HG03558 (cell line): ENCODE results near the gene NRL.
A peak's percentile ranks its signal among the peaks of the same experiment; 100 is the strongest.

Source experiments
- ATAC-seq: cut with Tn5 transposase; IDR thresholded peaks from one replicate; pipeline ENCODE4 v1.9.1; 2021; ENCODE audit warnings: moderate number of reproducible peaks; ENCODE audit not compliant: unreplicated experiment; ENCODE audit errors: extremely low read depth

NRL gene

GRCh38 chr14:24103451-24103850 lies 11.3 kb downstream of the NRL start:
- ATAC-seq = no peak

DNA sequence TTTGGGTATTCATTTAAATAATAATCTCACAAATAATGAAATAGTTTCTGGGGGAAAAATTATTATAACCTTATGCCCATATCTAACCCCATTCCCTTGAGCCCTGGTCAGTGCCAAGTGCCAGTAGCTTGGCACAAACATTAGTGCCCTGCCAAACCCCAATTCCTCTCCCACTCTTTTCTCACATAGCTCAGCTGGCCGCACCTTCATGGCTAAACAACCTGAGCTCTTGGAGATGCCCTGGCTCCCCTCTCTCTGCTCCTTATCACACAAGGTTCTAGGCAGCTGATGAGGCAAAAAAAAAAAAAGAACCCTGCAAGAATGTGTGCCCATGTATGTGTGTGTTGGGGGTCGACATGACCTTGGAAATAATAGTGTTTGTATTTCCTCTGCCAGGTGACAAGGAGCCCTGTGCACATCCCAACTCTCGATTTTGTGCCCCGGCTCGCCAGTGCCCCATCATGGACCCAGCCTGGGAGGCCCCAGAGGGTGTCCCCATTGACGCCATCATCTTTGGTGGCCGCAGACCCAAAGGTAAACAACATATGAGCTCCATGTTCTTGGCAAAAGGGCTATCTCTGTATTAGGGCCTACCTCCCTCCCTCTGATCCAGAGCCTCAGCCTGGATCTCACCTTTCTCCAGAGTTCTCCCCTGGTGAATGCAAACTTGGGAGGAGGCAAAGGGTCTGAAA lies 12.2 kb downstream of the NRL start:
- no peak for ATAC-seq

DNA sequence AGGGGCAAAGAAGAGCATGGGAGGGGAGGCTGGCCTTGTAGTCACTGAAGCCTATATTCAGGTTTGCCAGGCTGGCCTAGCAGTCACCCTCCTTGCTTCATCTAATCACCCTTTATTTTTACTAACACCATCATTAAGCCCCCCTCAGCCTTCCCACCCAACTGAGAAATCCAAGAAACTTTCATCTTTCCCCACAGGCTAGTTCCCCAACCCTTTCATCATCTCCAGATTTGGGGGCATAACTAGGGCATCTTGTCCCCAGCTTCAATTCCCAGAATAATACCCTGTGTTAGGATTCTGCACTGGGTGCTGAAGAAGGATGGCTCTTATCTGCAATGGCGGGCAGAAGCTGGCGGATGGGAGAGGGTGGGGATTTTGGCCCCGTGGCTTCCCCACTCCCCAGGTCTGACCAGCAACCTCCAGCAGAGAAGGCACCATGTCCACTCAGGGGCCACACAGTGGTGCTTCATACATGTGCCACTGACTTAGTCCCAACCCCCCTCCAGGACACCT lies 13.7 kb downstream of the NRL start:
- ATAC-seq = no peak

- no peak for ATAC-seq
Measured at GRCh38 chr14:24100197-24100981, 14.4 kb downstream of the NRL start.

DNA sequence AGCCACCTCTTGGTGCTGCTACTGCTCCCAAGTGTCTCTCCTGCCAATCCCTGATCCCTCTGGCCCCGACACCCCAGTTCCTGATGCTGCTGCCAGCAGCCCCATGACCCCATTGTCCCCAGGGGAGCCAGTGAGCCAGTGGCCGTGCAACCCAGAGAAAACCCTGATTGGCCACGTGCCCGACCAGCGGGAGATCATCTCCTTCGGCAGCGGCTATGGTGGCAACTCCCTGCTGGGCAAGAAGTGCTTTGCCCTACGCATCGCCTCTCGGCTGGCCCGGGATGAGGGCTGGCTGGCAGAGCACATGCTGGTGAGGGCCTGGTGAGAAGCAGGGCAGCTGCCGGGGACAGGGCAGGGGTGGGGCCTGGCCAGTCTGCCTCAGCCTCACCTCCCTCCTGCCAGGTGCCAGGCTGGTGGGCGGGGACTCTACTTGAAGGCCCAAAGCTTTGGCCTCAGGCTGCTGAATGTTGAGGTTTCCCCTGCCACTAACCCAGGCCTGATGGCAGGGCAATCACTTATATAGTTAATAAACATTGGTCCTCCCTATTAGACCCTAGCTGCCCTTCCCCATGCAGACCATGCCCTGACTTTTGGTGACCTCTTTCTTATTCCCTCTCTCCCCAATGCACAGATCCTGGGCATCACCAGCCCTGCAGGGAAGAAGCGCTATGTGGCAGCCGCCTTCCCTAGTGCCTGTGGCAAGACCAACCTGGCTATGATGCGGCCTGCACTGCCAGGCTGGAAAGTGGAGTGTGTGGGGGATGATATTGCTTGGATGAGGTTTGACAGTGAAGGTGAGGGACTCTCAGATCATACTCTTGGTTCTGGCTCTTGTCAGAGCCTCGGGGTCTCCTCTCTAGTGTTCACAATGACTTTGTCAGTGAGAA lies 15.6 kb downstream of the NRL start:
- no peak for ATAC-seq

GRCh38 chr14:24098229-24098926 lies 16.4 kb downstream of the NRL start:
- no peak for ATAC-seq

GRCh38 chr14:24096545-24097181 lies 18.1 kb downstream of the NRL start:
- ATAC-seq = no peak

DNA sequence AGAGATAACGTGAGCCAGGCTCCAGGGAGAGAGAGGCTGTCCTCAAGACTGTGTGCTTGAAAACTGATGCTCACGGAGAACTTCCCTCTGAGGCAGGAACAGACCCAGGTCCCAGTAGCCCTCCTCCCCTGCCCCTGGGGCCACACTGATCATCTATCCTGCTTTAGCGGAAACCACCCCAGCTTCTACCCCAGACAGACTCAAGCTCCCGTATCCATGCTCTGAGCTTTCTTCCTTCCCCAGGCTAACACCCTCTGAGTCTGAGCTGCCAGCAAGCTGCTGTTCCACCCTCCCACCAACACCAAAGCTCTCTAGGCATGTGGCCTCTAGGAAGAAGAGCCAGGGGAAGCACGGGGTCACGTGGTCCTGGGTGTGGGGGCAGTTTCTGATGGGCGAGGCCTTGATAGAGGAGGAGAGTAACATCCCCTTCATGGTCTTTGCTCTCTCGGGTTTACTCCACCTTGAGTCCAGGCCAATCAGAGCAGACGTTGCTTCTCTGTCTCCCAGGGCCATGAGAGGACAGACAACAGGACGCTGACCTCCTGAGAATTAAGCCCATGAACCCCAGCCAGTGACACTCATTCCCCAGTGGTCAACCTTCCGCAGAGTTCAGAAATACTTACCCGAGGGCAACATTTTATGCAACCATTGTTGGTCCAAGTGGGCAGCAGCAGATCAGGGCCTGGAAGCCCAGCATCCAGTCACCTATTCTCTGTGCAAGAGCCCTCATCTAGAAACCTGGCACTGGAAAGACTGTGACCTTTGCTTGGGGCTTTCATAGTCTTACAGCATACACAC lies 19.3 kb downstream of the NRL start:
- ATAC-seq = peak; percentile 55

DNA sequence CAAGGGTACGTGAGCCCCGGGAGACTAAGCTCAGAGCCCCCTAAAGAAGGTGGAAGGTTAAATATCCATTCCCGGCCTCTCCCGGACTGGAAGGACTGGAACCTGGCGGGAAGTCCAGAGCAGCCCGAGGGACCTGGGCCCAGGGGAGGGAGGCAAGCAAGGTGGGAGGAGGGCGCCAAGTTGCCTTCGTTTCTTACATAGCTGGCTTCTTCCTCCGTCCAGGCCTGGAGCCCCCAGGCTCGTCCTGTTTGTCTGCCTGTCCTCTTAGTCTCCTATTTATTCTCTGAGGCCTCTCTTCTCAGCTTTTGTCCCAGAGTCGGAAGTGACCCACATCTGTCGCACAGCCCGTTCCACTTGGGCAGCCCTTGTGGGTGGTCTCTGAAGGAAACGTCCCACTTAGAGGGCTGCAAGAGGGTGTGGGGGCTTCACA lies 19.9 kb downstream of the NRL start:
- no peak for ATAC-seq

DNA sequence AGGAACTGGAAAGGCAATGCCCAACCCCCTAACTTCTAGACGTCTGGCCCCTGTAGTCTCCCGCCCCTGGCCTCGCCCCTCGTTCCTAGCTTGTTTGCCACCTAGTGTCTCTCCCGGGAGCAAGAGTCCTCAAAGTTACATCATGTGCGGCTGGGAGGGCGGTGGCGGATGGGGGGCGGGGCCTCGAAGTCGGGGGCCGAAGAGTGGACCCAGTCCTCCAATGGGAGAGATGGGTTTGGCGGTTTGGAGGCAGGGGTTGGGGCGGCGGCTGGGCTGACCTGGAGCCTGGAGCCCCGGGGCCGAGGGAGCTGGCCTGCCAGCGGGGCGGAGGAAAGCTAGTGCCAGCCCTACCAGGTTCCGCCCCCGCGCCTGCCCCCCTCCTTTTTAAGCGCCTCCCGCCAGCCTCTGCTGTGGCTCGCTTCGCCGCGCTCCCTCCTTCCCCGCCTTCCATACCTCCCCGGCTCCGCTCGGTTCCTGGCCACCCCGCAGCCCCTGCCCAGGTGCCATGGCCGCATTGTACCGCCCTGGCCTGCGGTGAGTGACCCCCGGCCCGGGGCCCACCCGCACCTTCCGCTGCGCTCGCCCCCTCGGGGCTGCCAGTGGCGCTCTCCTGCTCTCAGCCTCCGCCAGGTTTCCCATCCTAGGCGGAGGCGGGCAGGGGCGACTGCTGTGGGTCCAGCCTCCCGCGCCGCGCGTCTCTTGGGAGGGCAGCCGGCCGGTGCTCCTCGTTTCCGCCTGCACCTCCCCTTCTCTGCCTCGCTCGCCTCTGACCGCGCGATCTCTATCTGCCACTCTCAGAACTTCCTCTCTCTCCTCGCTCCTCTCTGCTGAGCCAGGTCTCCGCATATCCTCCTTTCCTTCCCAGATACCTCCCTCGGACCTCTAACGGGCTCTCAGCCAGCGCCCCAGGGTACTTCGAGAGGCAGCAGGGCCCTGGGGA lies 20.6 kb downstream of the NRL start, which contains the start of gene PCK2:
TSS of gene PCK2 (plus strand) at position 411 of the 940 bp plus-strand sequence. CDS start at position 506, 95 bp downstream.
- no peak for ATAC-seq

DNA sequence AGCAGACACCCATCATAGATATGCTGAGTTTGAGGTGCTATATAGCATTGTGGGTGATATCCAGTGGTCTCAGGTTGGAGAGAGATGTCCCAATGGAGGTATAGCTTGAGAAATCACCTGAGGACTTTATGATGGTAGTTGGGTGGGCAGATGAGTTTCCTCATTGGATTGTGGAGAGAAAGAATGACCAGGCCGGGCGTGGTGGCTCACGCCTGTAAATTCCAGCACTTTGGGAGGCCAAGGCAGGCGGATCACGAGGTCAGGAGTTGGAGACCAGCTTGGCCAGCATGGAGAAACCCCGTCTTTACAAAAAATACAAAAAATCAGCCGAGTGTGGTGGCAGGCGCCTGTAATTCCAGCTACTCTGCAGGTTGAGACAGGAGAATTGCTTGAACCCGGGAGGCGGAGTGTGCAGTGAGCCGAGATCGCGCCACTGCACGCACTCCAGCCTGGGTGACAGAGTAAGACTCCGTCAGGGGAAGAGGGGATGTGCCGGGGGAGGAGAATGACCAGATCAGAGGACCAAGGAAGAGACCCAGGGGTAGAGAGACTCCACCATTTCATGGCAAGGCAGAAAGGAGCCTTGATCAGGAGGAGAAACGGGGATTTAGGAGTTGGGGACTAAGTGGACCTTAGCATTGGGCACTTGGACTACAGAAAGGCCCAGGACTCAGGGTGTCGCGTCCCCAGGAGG lies 21.4 kb downstream of the NRL start:
- no peak for ATAC-seq

DNA sequence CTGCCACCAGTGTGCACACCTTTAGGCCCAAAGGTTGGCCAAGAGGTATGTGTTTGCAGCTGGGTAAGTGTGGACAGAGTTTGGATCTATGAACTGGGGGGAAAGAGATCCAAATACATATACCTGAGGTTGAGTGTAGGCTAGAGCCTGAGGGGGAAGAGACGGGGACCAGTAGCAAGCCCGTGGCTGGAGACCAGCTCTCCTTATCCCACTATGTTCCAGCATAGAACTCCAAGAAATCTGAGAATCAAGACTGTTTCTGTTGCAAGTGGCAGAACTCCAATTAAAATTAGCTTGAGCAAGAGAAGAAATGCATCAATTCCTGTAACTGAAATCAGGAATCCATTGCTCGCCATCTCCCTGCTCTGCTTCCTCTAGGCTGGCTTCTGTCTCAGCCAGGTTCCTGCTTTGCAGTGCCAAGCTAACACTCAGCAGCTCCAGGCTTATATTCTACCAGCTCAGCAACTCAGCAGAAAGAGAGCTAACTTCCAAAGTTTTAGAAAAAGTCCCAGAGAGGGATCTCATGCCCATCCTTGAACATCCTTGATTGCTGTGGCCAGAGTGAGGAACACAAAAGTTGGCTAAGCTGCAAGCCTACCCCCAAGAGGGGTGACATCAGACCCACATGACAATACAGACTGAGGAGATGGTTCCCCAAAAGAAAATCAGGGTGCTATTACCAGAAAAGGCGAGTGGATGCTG lies 22.1 kb downstream of the NRL start:
- no peak for ATAC-seq

- no peak for ATAC-seq
Measured at GRCh38 chr14:24092110-24092504, 22.6 kb downstream of the NRL start.

DNA sequence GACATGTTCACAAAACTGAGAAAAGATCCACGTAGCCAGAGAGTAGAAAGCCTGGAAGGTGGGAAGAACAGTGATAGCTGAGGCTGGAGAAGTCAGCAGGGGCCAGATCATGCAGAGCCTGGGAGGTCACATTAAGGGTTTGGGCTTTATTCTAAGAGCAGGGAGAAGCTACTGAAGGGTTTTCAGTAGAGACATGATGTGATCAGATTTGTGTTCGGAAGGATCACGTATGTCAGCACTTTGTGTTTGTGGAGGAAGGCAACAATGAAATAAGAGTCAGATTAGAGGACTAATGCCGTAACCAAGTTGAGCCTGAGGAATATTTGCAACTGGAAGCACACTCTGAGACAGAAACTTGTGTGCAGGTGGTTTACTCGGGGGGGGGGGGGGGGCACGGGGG lies 24.9 kb downstream of the NRL start:
- no peak for ATAC-seq

- ATAC-seq = no peak
Measured at GRCh38 chr14:24088095-24088494, 26.7 kb downstream of the NRL start.

DNA sequence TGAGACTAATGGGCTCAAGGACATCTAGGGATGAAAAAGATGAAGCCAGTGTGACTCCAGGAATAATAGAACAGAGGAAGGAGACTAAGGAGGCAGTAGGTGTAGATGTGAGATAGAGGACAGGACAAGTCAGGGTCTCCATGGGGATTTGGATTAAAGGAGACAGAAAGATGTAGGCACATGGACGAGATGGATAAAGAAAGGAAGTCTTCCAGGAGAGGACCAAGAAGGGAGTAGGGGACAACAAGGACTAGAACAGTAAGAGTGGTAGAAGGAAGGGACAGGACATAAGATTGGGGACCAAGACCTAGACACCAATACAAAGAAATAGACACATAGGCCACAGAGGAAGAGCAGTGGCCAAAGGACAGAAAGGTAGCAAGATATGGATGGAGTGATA lies 27.7 kb downstream of the NRL start:
- ATAC-seq = no peak
